ENCODE results near the gene SETD7.

- TF ChIP-seq POLR2A (IDR thresholded peaks at IDR 0.05; ENCODE audit: extremely low read depth, insufficient read length) (no peak), CTCF (IDR thresholded peaks at IDR 0.05; ENCODE audit: low read depth, low read length) (no peak), MYC (IDR thresholded peaks at IDR 0.05; ENCODE audit: low read depth, low read length) (no peak)
These were observed 2.0 kb downstream of the SETD7 start for GRCh38 chr4:139553751-139554641.

Data from NB4 (cell line).